ENCODE data around the gene SCD5. TPM values are rescaled to one million over a fixed set of nuclear protein-coding genes. Genes with fewer than 3 reads are reported as not detected.
"Not testable (repeated sequence)": the region's sequence is repeated elsewhere in the genome, so short reads cannot be mapped to it uniquely, and the experiment has no call there.

The SCD5 gene
- total RNA-seq, 1 experiment from 2014 or later, result 16.3 TPM

DNA sequence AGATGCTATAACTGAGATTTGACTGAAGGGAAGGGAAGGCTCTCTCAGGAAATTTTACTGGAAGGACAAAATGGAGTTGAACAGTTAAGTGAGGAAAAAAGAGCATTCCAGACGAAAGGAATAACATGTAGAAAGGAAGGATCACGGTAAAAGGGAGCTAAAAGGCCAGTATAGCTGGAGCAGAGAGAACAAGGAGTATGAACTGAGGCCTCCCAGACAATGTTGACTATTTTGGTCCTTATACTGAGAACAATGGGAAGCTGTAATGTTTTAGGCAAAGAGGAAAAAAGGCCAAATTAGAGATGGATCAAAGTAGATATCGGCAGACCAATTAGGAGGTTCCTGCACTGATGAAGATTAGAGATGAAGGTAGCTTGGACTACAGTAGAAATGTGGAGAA is 26.8 kb upstream of the SCD5 start:
- Mint-ChIP-seq H3K4me3 (ENCODE audit: low read depth, unreplicated experiment) (no peak overlapping the region), H3K36me3 (ENCODE audit: insufficient read depth, unreplicated experiment) (peaks cover 36% of the 10 kb centered on the region), H3K4me1 (ENCODE audit: low read depth, unreplicated experiment) (no peaks in the 10 kb centered on the region), H3K9me3 (ENCODE audit: low read depth, unreplicated experiment) (no peaks in the 10 kb centered on the region), H3K27me3 (ENCODE audit: unreplicated experiment) (no peaks in the 10 kb centered on the region), H3K27ac (ENCODE audit: unreplicated experiment) (no peak overlapping the region)
- CTCF ChIA-PET, result no interaction called here
- intact Hi-C loops (cut with micrococcal nuclease; ENCODE audit: unreplicated experiment), result no loop called here
- TF ChIP-seq, protein P1, sequence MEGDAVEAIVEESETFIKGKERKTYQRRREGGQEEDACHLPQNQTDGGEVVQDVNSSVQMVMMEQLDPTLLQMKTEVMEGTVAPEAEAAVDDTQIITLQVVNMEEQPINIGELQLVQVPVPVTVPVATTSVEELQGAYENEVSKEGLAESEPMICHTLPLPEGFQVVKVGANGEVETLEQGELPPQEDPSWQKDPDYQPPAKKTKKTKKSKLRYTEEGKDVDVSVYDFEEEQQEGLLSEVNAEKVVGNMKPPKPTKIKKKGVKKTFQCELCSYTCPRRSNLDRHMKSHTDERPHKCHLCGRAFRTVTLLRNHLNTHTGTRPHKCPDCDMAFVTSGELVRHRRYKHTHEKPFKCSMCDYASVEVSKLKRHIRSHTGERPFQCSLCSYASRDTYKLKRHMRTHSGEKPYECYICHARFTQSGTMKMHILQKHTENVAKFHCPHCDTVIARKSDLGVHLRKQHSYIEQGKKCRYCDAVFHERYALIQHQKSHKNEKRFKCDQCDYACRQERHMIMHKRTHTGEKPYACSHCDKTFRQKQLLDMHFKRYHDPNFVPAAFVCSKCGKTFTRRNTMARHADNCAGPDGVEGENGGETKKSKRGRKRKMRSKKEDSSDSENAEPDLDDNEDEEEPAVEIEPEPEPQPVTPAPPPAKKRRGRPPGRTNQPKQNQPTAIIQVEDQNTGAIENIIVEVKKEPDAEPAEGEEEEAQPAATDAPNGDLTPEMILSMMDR (IDR thresholded peaks at IDR 0.05; ENCODE audit: unreplicated experiment), result no peak
- DNase-seq, result no peak
- no TSS peak for BruUV-seq (replicated peaks)

DNA sequence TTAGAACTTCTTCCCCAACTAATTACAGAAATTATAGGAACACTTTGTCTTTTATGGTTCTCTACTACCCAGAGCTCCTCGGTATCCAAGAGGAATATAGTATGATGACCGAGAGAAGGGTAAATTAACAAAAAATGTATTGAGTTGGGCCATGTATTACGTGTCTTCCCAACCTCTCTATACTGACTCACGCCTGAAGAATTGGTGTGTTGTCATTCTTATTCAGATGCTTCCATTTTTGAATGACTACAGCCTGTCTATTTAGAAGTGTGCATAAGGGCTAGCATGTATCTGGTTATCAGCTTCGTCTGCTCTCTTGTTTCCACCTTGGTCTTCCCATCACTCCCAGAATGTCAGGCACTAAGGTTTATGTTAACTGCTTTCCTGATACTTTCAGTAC is 24.5 kb upstream of the SCD5 start:
- BruUV-seq (replicated peaks), result no TSS peak
- H3K4me3 Mint-ChIP-seq (ENCODE audit: low read depth, unreplicated experiment), result no peak overlapping the region
- no peak for DNase-seq
- no peaks in the 10 kb centered on the region for H3K27me3 Mint-ChIP-seq (ENCODE audit: unreplicated experiment)
- intact Hi-C loops (cut with micrococcal nuclease; ENCODE audit: unreplicated experiment), result no loop called here
- no peaks in the 10 kb centered on the region for H3K4me1 Mint-ChIP-seq (ENCODE audit: low read depth, unreplicated experiment)
- H3K36me3 Mint-ChIP-seq (ENCODE audit: insufficient read depth, unreplicated experiment), result peaks cover 44% of the 10 kb centered on the region
- TF ChIP-seq, protein P1 (IDR thresholded peaks at IDR 0.05; ENCODE audit: unreplicated experiment), result no peak
- H3K27ac Mint-ChIP-seq (ENCODE audit: unreplicated experiment), result no peak overlapping the region
- CTCF ChIA-PET, result no interaction called here
- no peaks in the 10 kb centered on the region for H3K9me3 Mint-ChIP-seq (ENCODE audit: low read depth, unreplicated experiment)

- intact Hi-C loops (cut with micrococcal nuclease; ENCODE audit: unreplicated experiment), result no loop called here
- Mint-ChIP-seq H3K27me3 (ENCODE audit: unreplicated experiment) (no peaks in the 10 kb centered on the region), H3K4me3 (ENCODE audit: low read depth, unreplicated experiment) (no peak overlapping the region), H3K4me1 (ENCODE audit: low read depth, unreplicated experiment) (no peaks in the 10 kb centered on the region), H3K27ac (ENCODE audit: unreplicated experiment) (no peak overlapping the region), H3K36me3 (ENCODE audit: insufficient read depth, unreplicated experiment) (peaks cover 37% of the 10 kb centered on the region), H3K9me3 (ENCODE audit: low read depth, unreplicated experiment) (no peaks in the 10 kb centered on the region)
- no peak for DNase-seq
- BruUV-seq (replicated peaks), result no TSS peak
- CTCF ChIA-PET, result no interaction called here
- TF ChIP-seq, protein P1 (IDR thresholded peaks at IDR 0.05; ENCODE audit: unreplicated experiment), result no peak
These were observed 22.1 kb upstream of the SCD5 start for GRCh38 chr4:82820689-82821088.

GRCh38 chr4:82818664-82819662 is 20.4 kb upstream of the SCD5 start:
- TF ChIP-seq, protein P1 (IDR thresholded peaks at IDR 0.05; ENCODE audit: unreplicated experiment), result no peak
- no peak for DNase-seq
- no TSS peak for BruUV-seq (replicated peaks)
- Mint-ChIP-seq H3K4me1 (ENCODE audit: low read depth, unreplicated experiment) (no peaks in the 10 kb centered on the region), H3K4me3 (ENCODE audit: low read depth, unreplicated experiment) (no peak overlapping the region), H3K36me3 (ENCODE audit: insufficient read depth, unreplicated experiment) (peaks cover 27% of the 10 kb centered on the region), H3K27ac (ENCODE audit: unreplicated experiment) (no peak overlapping the region), H3K9me3 (ENCODE audit: low read depth, unreplicated experiment) (no peaks in the 10 kb centered on the region), H3K27me3 (ENCODE audit: unreplicated experiment) (no peaks in the 10 kb centered on the region)
- intact Hi-C loops (cut with micrococcal nuclease; ENCODE audit: unreplicated experiment), result no loop called here
- CTCF ChIA-PET, result no interaction called here

GRCh38 chr4:82816874-82817273 is 18.3 kb upstream of the SCD5 start:
- BruUV-seq (replicated peaks); H3K27ac Mint-ChIP-seq (ENCODE audit: unreplicated experiment): not testable (repeated sequence)
- peaks cover 25% of the 10 kb centered on the region for H3K36me3 Mint-ChIP-seq (ENCODE audit: insufficient read depth, unreplicated experiment)

More at GRCh38 chr4:82816874-82817273, 18.3 kb upstream of the SCD5 start:
- intact Hi-C loops (cut with micrococcal nuclease; ENCODE audit: unreplicated experiment); H3K27me3 Mint-ChIP-seq (ENCODE audit: unreplicated experiment); CTCF ChIA-PET; DNase-seq; H3K9me3 Mint-ChIP-seq (ENCODE audit: low read depth, unreplicated experiment); H3K4me1 Mint-ChIP-seq (ENCODE audit: low read depth, unreplicated experiment); H3K4me3 Mint-ChIP-seq (ENCODE audit: low read depth, unreplicated experiment): not testable (repeated sequence)
